TTC549 (cell line): ENCODE data around the gene MRPL57.
"Not testable (repeated sequence)": the region's sequence is repeated elsewhere in the genome, so short reads cannot be mapped to it uniquely, and the experiment has no call there.

ENCODE experiments used
- FAIRE-seq: peaks from 2 replicates; lab custom pipeline; 2012; peaks lifted over from hg19 to GRCh38; lab: Jason Lieb, UNC

The MRPL57 gene

DNA sequence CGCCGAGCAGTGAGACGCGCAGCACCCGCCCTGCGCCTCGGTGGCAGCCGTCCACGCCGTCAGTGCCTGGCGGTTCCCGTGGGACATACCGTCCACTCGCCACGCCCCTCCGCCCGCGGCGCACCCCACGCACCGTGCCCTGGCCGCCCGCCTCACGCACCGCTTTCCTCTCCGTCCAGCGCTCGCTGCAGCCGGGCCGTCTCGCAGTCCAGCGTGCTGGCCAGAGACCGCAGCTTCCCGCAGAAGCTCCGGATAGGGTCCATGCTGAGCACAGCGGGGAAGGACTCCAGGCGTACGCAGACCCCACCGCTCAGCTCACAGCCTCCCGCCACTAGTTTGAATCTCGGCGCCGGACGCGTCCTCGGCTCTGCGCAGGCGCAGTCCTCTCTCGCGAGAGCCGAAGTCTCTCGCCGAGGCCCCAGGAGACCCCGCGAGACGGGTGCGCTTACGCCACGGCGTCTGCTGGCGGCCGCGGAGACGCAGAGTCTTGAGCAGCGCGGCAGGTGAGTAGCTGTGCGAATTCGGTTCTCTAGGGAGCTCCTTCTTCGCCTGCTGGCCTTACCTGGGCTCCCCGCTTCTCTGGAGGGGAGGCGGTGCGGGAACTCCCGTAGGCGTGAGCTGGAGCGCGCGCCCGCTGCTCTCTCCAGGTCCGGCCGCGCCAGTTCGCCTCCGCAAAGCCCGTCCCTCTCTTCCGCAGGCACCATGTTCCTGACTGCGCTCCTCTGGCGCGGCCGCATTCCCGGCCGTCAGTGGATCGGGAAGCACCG, at the start of gene MRPL57, which contains the start of gene SKA3:
TSS of gene MRPL57 (plus strand) at position 444 of the 767 bp plus-strand sequence. CDS start at position 703, 259 bp downstream.
TSS of gene SKA3 (minus strand) at position 338 of the 767 bp plus-strand sequence. CDS start at position 263, 75 bp downstream.
- no peak for FAIRE-seq

DNA sequence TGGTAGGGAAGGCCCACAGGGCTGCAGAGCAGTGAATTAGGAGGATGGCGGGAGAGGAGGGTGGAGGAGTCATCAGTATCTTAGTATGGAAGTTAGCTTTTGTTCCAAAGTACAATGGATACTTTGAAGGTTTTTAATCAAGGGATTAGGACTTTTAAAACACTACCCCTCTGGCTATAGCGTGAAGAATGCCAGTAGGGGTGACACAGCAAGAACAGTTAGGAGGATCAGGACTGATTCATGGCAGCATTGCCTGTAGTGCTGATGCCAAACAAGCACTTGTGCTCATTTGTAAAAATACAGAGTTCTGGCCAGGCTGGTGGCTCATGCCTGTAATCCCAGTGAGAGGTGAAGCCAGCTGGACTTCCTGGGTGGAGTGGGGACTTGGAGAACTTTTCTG, 46.3 kb upstream of the MRPL57 start:
- FAIRE-seq, result no peak

- FAIRE-seq, result no peak
Measured at GRCh38 chr13:21133077-21133476, 43.4 kb upstream of the MRPL57 start.

DNA sequence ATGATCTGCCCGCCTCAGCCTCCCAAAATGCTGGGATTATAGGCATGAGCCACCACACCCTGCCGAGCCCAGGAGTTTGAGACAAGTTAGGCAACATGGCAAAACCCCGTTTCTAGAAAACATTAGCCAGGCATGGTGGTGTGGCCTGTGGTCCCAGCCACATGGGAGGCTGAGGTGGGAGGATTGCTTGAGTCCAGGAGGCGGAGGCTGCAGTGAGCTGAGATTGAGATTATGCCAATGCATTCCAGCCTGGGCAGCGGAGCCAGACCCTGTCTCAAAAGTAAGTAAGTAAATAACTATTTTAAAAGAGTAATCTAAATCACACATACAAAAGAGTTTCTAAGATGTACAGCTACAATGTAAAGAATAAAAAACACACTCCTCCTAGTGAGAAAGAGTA, 42.0 kb upstream of the MRPL57 start:
- FAIRE-seq, result no peak

GRCh38 chr13:21135833-21136232, 40.6 kb upstream of the MRPL57 start:
- FAIRE-seq, result not testable (repeated sequence)

GRCh38 chr13:21137696-21138095, 38.8 kb upstream of the MRPL57 start:
- FAIRE-seq, result no peak

GRCh38 chr13:21138561-21138960, 37.9 kb upstream of the MRPL57 start:
- FAIRE-seq, result no peak

DNA sequence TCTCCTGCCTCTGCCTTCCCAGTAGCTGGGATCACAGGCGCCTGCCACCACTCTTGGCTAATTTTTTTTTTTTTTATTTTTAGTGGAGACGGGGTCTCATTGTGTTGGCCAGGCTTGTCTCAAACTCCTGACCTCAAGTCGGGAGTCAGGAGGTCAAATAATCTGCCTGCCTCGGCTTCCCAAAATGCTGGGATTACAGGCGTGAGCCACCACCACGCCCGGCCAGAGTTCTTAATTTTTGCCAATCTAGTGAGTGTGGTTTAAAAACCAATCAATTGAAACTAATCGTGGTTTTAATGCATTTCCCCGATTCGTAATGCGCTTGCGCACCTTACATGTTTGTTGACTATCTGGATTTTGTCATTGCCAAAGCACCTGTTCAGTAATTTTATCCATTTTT, 37.1 kb upstream of the MRPL57 start:
- FAIRE-seq, result no peak

- no peak for FAIRE-seq
Measured at GRCh38 chr13:21142766-21143165, 33.7 kb upstream of the MRPL57 start.

DNA sequence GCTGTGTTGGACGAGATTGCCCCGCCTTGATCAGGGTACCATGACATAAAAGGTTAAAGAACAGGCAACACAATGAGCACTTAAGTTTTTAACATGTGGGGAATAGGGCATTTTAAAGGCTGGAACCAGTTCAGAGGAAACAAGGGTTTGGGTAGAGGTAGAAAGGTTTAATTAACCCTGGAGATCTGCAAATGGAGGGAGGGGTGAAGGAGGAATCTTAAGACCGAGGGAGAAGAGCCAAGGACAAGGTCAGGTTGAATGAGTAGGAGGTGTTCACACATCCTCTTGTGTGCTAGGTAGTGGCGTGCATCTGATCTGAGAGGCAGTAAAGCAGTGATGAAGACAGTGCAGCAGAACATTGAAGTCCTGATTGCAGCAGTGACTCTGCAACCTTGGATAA, 28.6 kb upstream of the MRPL57 start:
- FAIRE-seq, result no peak

GRCh38 chr13:21148557-21149258, 27.8 kb upstream of the MRPL57 start:
- no peak for FAIRE-seq

DNA sequence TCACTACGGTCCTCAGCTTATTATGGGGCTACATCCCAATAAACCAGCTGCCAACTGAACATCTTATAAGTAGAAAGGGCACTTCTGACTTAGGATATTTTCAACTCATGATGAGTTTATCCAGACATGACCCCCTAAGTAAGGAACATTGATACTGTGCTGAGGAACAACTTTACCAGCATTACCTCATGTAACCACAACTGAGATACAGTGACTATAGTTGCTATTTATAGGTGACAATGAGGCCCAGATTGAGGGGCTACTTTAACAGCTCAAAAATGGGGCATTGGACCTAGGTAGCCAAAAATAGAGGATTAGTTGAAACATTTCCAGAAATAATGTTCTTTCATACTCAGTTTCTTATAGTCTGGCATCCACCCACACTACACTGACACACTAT, 26.9 kb upstream of the MRPL57 start:
- FAIRE-seq, result no peak

DNA sequence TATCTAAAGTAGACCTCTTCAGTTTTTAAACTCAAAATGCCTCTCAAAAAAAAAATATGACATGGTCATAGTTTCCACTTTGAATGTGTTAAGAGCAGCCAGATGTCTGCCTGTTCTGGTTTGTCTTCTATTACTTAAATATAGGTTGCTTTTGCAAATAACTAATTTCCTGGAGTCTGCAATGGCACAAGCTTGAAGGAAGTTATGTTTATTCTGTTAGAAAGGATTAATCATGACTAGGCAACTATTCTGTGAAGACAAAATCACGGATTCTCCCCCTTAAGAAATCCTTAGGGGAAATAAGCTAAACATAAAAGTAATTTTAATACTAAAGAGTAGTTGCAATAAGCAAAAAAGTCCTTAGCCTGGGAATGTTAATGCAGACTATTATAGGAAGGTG, 26.4 kb upstream of the MRPL57 start:
- FAIRE-seq, result no peak

DNA sequence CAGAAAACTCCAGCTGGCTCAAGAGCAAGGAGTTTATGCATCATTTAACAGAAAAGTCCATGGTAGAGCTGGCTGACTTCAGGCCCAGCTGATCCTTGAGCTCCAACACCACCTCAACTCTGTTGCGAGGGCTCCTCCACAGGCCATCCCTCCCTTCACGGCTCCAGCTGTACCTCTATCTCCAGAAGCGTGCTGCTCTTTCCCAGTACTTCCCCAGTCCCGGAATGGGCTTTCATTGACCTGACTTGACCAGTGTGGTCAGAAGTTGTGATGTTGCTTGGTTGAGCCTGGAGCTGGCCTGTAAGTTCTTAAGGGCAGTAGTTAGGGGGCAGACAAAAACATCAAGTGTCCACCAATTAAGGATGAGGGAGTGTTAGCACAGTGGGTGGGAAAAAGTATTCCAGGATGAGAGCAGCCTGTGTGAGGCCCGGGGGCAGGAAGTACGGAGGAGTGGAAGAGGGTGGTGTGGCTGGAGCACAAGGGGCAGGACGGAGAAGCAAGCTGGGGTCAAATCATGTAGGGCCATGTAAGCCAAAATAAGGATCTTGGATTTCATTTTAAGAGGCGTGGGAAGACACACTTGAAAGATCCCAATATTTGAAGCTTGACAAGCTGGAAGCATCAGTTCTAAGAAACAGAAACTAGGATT, 24.1 kb upstream of the MRPL57 start:
- no peak for FAIRE-seq

DNA sequence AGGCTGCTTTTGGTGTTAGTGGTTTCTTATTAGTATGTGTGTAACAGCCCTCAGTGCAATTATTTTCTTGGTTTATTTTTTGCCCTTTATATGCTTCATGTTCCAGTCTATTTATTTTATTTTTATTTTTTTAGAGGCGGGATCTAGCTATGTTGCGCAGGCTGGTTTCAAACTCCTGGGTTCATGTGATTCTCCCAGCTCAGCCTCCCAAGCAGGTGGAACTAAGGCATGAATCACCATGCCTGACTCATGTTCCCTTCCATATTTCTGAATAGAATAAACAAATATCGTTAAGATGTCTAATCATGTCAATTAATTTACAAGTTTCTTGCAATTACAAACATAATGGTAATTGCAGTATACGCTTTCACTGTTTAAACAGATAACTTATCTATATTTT, 11.8 kb upstream of the MRPL57 start:
- no peak for FAIRE-seq

GRCh38 chr13:21165606-21166005, 10.9 kb upstream of the MRPL57 start:
- FAIRE-seq, result not testable (repeated sequence)

- FAIRE-seq, result no peak
Measured at GRCh38 chr13:21171420-21171819, 5.0 kb upstream of the MRPL57 start.

DNA sequence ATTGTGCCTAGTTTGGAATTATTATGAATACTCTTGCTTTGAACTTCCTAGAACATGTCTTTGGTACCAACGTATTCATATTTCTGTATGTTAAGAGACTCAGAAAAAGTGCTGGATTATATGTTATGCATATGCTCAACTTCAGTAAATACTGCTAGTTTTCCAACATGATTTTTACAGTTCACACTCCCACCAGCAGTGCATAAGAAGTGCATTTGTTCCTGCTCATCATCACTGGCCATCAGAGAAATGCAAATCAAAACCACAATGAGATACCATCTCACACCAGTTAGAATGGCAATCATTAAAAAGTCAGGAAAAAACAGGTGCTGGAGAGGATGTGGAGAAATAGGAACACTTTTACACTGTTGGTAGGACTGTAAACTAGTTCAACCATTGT, 2.7 kb upstream of the MRPL57 start:
- not testable (repeated sequence) for FAIRE-seq

DNA sequence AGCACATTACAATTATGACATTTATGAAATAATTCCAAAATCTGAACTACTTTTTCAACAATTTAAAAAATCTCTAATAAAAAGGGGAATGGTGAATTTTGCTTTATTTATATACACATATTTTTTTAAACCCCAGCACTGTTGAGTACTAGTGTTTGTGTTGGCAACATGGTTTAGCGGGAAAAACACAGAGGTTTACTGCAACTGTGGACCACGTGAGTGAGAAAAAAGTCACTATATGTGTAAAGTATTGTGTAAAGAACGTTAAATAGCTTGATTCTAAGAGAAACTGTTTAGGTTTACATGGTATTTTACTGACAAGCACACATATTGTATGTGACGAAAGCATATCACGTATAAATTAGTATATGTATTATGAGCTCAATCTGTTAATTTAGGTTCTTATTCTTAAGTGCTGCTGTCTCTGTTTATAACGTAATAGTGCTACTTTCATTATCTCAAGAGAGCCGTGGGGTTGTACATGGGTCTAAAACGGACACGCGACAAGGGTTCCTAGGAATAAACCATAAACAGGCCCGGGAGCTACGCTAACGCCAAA, 723 bp upstream of the MRPL57 start:
- no peak for FAIRE-seq

DNA sequence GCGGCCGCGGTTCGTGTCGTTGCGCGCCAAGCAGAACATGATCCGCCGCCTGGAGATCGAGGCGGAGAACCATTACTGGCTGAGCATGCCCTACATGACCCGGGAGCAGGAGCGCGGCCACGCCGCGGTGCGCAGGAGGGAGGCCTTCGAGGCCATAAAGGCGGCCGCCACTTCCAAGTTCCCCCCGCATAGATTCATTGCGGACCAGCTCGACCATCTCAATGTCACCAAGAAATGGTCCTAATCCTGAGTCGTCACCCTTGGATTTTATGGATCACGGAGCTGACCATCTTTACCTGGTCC, 475 bp downstream of the MRPL57 start:
- no peak for FAIRE-seq

DNA sequence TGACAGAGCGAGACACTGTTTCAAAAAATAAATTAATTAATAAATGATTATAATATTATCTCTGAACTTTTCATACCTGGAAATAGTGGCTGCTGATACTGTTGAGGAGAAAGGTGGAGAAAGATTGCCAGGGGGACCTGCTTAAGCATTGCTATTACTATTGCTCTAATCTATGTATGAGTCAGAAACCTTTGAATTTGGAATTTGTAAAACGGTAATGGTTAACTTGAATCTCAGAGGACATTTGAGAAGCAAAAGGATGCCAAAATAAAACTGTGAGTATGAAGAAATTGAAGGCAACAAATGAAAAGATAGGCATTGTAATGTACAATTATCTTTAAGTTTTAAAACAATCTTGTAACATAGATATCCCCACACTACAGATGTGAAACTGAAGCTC, 5.2 kb downstream of the MRPL57 start:
- FAIRE-seq, result no peak

DNA sequence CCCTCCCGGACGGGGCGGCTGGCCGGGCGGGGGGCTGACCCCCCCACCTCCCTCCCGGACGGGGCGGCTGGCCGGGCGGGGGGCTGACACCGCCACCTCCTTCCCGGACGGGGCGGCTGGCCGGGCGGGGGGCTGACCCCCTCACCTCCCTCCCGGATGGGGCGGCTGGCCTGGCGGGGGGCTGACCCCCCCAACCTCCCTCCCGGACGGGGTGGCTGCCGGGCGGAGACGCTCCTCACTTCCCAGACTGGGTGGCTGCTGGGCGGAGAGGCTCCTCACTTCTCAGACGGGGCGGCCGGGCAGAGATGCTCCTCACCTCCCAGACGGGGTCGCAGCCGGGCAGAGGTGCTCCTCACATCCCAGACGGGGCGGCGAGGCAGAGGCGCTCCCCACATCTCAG, 10.0 kb downstream of the MRPL57 start:
- not testable (repeated sequence) for FAIRE-seq

GRCh38 chr13:21194756-21195155, 18.3 kb downstream of the MRPL57 start:
- FAIRE-seq, result not testable (repeated sequence)
